Neural cell (in vitro differentiated cells): ENCODE measurements around the gene OR6A2.

ENCODE experiments used
- CTCF ChIP-seq: fragments of 450-650 bp; IDR thresholded peaks from 2 replicates; pipeline ENCODE4 v1.5.1; 2014; ENCODE audit warnings: antibody characterized with exemption, mild to moderate bottlenecking, moderate library complexity; ENCODE audit not compliant: poor library complexity, severe bottlenecking
- EP300 ChIP-seq: fragments of 450-650 bp; conservative IDR thresholded peaks from 2 replicates; pipeline ENCODE4 v1.6.1; 2014; ENCODE audit warnings: antibody characterized with exemption, mild to moderate bottlenecking, moderate library complexity; ENCODE audit not compliant: poor library complexity, severe bottlenecking
- EZH2 ChIP-seq: fragments of 200-600, 300-800 bp; shearing (Covaris generic), sonication (generic); IDR thresholded peaks from 2 replicates; pipeline ENCODE4 v1.6.1; 2014; ENCODE audit warnings: antibody characterized with exemption, low read length, borderline replicate concordance, mild to moderate bottlenecking; ENCODE audit not compliant: insufficient read depth, poor library complexity, severe bottlenecking
- MXI1 ChIP-seq: fragments of 450-650 bp; conservative IDR thresholded peaks from 2 replicates; pipeline ENCODE4 v1.6.1; 2014; ENCODE audit warnings: antibody characterized with exemption, mild to moderate bottlenecking; ENCODE audit not compliant: poor library complexity, severe bottlenecking
- POLR2AphosphoS5 ChIP-seq: IDR thresholded peaks from 2 replicates; pipeline ENCODE4 v1.6.1; 2012
- RAD21 ChIP-seq: fragments of 450-650 bp; conservative IDR thresholded peaks from 2 replicates; pipeline ENCODE4 v1.6.1; 2014; ENCODE audit warnings: antibody characterized with exemption, mild to moderate bottlenecking, moderate library complexity
- REST ChIP-seq: IDR thresholded peaks from 2 replicates; pipeline ENCODE4 v1.6.1; 2012; ENCODE audit warnings: borderline replicate concordance
- SMC3 ChIP-seq: fragments of 450-650 bp; conservative IDR thresholded peaks from 2 replicates; pipeline ENCODE4 v1.6.1; 2014; ENCODE audit warnings: antibody characterized with exemption, mild to moderate bottlenecking, moderate library complexity; ENCODE audit not compliant: poor library complexity
- TAF1 ChIP-seq: IDR thresholded peaks from 2 replicates; pipeline ENCODE4 v1.6.1; 2012; ENCODE audit warnings: low read depth

GRCh38 chr11:6833356-6833755 lies 33.9 kb upstream of the OR6A2 start:
- TF ChIP-seq SMC3 (no peak), EP300 (no peak), CTCF (no peak), POLR2AphosphoS5 (no peak), REST (no peak), RAD21 (no peak), EZH2 (no peak), TAF1 (no peak), MXI1 (no peak)
